Activated T-helper 1 cell treated with Interleukin-2 at 50 U/mL for 16 hours (primary cell): ENCODE data around the gene CXCL10.
"Not testable (repeated sequence)": the region's sequence is repeated elsewhere in the genome, so short reads cannot be mapped to it uniquely, and the experiment has no call there.

Experiments used
- DNase-seq: peaks from one replicate; pipeline ENCODE4 v3.0.0-alpha.2; 2020; ENCODE audit warnings: low read depth

The CXCL10 gene

GRCh38 chr4:76024065-76024464 lies 768 bp upstream of the CXCL10 start:
- DNase-seq = no peak

- DNase-seq = no peak
These were observed 620 bp downstream of the CXCL10 start for GRCh38 chr4:76022677-76023076.

GRCh38 chr4:76022031-76022430 lies 1.3 kb downstream of the CXCL10 start:
- no peak for DNase-seq

GRCh38 chr4:76017056-76017686 lies 6.1 kb downstream of the CXCL10 start:
- no peak for DNase-seq

- DNase-seq = no peak
These were observed 6.9 kb downstream of the CXCL10 start for GRCh38 chr4:76016393-76016792.

GRCh38 chr4:76013540-76013939 lies 9.8 kb downstream of the CXCL10 start:
- no peak for DNase-seq

GRCh38 chr4:76012388-76012801 lies 10.9 kb downstream of the CXCL10 start:
- DNase-seq = no peak

- DNase-seq = no peak
These were observed 11.5 kb downstream of the CXCL10 start for GRCh38 chr4:76011700-76012387.

- no peak for DNase-seq
These were observed 12.2 kb downstream of the CXCL10 start for GRCh38 chr4:76011018-76011670.

GRCh38 chr4:76010576-76010975 lies 12.7 kb downstream of the CXCL10 start:
- DNase-seq = no peak

GRCh38 chr4:76009311-76009710 lies 14.0 kb downstream of the CXCL10 start:
- DNase-seq = no peak

GRCh38 chr4:76007089-76007862 lies 16.0 kb downstream of the CXCL10 start, which contains the start of gene CXCL9:
Gene CXCL9 (minus strand): TSS chr4:76007509. CDS start chr4:76007449, 60 bp downstream.
- no peak for DNase-seq

- no peak for DNase-seq
These were observed 19.7 kb downstream of the CXCL10 start for GRCh38 chr4:76003620-76004019.

GRCh38 chr4:76003035-76003434 lies 20.3 kb downstream of the CXCL10 start:
- no peak for DNase-seq

GRCh38 chr4:76002176-76002575 lies 21.1 kb downstream of the CXCL10 start:
- DNase-seq = no peak

GRCh38 chr4:76001700-76002099 lies 21.6 kb downstream of the CXCL10 start:
- no peak for DNase-seq

- no peak for DNase-seq
These were observed 23.0 kb downstream of the CXCL10 start for GRCh38 chr4:76000279-76000678.

- DNase-seq = not testable (repeated sequence)
These were observed 24.7 kb downstream of the CXCL10 start for GRCh38 chr4:75998525-75999147.

- no peak for DNase-seq
These were observed 25.4 kb downstream of the CXCL10 start for GRCh38 chr4:75997946-75998345.

- no peak for DNase-seq
These were observed 26.2 kb downstream of the CXCL10 start for GRCh38 chr4:75997081-75997480.

GRCh38 chr4:75995727-75996126 lies 27.6 kb downstream of the CXCL10 start:
- no peak for DNase-seq

- no peak for DNase-seq
These were observed 30.8 kb downstream of the CXCL10 start for GRCh38 chr4:75992462-75992861.
